ENCODE measurements around the gene PHOX2A.
"Not testable (repeated sequence)": the region's sequence is repeated elsewhere in the genome, so short reads cannot be mapped to it uniquely, and the experiment has no call there.

Gene PHOX2A

DNA sequence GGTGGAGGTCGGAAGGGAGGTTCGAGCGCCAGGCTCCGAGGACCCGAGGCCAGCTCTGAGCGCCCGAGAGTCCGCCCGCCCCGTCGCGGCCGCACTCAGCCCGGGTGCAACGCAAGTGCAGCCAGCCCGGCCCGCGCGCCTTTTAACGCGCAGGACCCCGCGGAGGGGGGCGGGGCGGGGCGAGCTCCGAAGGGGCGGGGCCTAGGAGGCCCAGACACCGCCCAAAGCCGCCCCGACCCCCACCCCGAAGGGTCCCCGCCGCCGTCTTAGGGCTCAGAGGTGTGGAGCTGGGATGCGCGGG is at the start of gene PHOX2A:
PHOX2A (minus strand) TSS at position 117 of the 301 bp plus-strand sequence. CDS start 172 bp downstream, outside the sequence.
- no peak within 1 kb of the TSS for H3K9ac ChIP-seq (ENCODE audit: low read depth, low read length)
- peaks cover 6% of the 10 kb centered on the region for H3K4me1 ChIP-seq (ENCODE audit: control insufficient read depth, insufficient read depth, low read length)
- H3K27me3 ChIP-seq (ENCODE audit: control insufficient read depth, insufficient read depth, low read length), result peaks cover 92% of the 10 kb centered on the region
- H3K4me3 ChIP-seq (ENCODE audit: low read depth, low read length), result peak within 1 kb of the TSS; percentile 56
- no peaks in the 10 kb centered on the region for H3K36me3 ChIP-seq (ENCODE audit: control insufficient read depth, insufficient read depth, low read length)
- no peaks in the 10 kb centered on the region for H3K9me3 ChIP-seq (ENCODE audit: control insufficient read depth, insufficient read depth, low read length)

GRCh38 chr11:72293391-72293790 is 49.4 kb upstream of the PHOX2A start:
- Histone ChIP-seq H3K4me1 (ENCODE audit: control insufficient read depth, insufficient read depth, low read length) (no peaks in the 10 kb centered on the region), H3K36me3 (ENCODE audit: control insufficient read depth, insufficient read depth, low read length) (peaks cover 15% of the 10 kb centered on the region), H3K27me3 (ENCODE audit: control insufficient read depth, insufficient read depth, low read length) (no peaks in the 10 kb centered on the region), H3K9ac (ENCODE audit: low read depth, low read length) (no peak overlapping the region), H3K9me3 (ENCODE audit: control insufficient read depth, insufficient read depth, low read length) (no peaks in the 10 kb centered on the region), H3K4me3 (ENCODE audit: low read depth, low read length) (no peak overlapping the region)

GRCh38 chr11:72292106-72292785 is 48.3 kb upstream of the PHOX2A start:
- Histone ChIP-seq H3K4me3 (ENCODE audit: low read depth, low read length) (no peak overlapping the region), H3K4me1 (ENCODE audit: control insufficient read depth, insufficient read depth, low read length) (no peaks in the 10 kb centered on the region), H3K27me3 (ENCODE audit: control insufficient read depth, insufficient read depth, low read length) (no peaks in the 10 kb centered on the region), H3K36me3 (ENCODE audit: control insufficient read depth, insufficient read depth, low read length) (peaks cover 15% of the 10 kb centered on the region), H3K9ac (ENCODE audit: low read depth, low read length) (no peak overlapping the region), H3K9me3 (ENCODE audit: control insufficient read depth, insufficient read depth, low read length) (no peaks in the 10 kb centered on the region)

DNA sequence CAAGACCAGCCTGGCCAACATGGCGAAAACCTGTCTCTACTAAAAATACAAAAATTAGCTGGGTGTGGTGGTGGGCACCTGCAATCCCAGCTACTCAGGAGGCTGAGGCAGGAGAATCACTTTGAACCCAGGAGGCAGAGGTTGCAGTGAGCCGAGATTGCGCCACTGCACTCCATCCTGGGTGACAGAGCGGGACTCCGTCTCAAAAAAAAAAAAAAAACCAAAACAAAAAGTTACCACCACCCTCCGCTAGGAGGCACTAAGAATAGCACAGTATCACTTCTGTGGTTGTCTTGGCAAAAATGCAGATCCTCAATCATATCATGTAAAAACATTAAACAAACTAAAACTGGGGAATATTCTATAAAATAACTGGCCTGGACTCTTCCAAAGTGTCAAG is 46.8 kb upstream of the PHOX2A start:
- not testable (repeated sequence) for H3K9me3 ChIP-seq (ENCODE audit: control insufficient read depth, insufficient read depth, low read length); H3K4me3 ChIP-seq (ENCODE audit: low read depth, low read length); H3K27me3 ChIP-seq (ENCODE audit: control insufficient read depth, insufficient read depth, low read length); H3K4me1 ChIP-seq (ENCODE audit: control insufficient read depth, insufficient read depth, low read length); H3K9ac ChIP-seq (ENCODE audit: low read depth, low read length)
- peaks cover 15% of the 10 kb centered on the region for H3K36me3 ChIP-seq (ENCODE audit: control insufficient read depth, insufficient read depth, low read length)

GRCh38 chr11:72287293-72287692 is 43.3 kb upstream of the PHOX2A start:
- H3K4me3 ChIP-seq (ENCODE audit: low read depth, low read length), result no peak overlapping the region
- peaks cover 3% of the 10 kb centered on the region for H3K27me3 ChIP-seq (ENCODE audit: control insufficient read depth, insufficient read depth, low read length)

DNA sequence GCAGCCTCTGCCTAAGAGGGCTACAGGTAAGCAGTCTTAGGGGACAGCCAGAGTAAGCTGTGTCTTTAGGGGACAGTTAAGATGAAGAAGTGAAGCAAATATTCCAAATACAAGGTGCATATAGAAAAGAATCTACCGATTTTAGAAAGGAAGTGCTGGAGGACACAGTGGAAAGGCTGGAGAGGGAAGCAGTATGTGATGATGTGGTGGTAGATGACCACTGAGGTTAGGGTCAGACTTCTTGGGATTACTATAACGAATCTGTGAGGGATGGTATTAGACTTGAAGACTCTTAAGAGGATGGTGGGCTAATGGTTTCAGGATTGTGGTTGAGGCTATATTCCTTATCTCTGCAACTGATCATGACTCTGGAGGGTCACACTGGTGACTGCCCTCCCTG is 40.0 kb upstream of the PHOX2A start:
- Histone ChIP-seq H3K4me1 (ENCODE audit: control insufficient read depth, insufficient read depth, low read length) (no peaks in the 10 kb centered on the region), H3K27me3 (ENCODE audit: control insufficient read depth, insufficient read depth, low read length) (peaks cover 3% of the 10 kb centered on the region), H3K9me3 (ENCODE audit: control insufficient read depth, insufficient read depth, low read length) (no peaks in the 10 kb centered on the region), H3K4me3 (ENCODE audit: low read depth, low read length) (no peak overlapping the region), H3K9ac (ENCODE audit: low read depth, low read length) (no peak overlapping the region), H3K36me3 (ENCODE audit: control insufficient read depth, insufficient read depth, low read length) (no peaks in the 10 kb centered on the region)

More at GRCh38 chr11:72287293-72287692, 43.3 kb upstream of the PHOX2A start:
- Histone ChIP-seq H3K36me3 (ENCODE audit: control insufficient read depth, insufficient read depth, low read length) (no peaks in the 10 kb centered on the region), H3K4me1 (ENCODE audit: control insufficient read depth, insufficient read depth, low read length) (no peaks in the 10 kb centered on the region), H3K9ac (ENCODE audit: low read depth, low read length) (no peak overlapping the region), H3K9me3 (ENCODE audit: control insufficient read depth, insufficient read depth, low read length) (no peaks in the 10 kb centered on the region)

DNA sequence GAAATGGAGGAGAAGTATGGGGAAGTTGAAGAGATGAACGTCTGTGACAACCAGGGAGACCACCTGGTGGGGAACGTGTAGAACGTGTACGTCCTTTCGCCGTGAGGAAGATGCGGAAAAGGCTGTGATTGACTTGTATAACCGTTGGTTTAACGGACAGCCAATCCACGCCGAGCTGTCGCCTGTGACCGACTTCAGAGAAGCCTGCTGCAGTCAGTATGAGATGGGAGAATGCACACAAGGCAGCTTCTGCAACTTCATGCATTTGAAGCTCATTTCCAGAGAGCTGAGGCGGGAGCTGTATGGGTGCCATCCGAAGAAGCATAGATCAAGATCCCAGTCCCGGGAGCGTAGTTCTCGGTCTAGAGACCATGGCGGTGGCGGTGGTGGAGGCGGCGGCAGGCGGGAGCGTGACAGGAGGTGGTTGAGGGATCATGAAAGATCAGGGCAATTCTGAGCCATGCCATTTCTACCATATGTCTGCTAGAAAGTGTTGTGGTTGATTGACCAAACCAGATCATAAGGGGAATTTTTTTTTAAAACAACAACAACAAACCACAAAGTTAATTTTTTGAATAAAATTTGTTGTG is 36.8 kb upstream of the PHOX2A start:
- H3K9me3 ChIP-seq (ENCODE audit: control insufficient read depth, insufficient read depth, low read length), result no peaks in the 10 kb centered on the region
- H3K4me3 ChIP-seq (ENCODE audit: low read depth, low read length), result no peak overlapping the region
- H3K36me3 ChIP-seq (ENCODE audit: control insufficient read depth, insufficient read depth, low read length), result no peaks in the 10 kb centered on the region
- H3K9ac ChIP-seq (ENCODE audit: low read depth, low read length), result no peak overlapping the region
- peaks cover 3% of the 10 kb centered on the region for H3K27me3 ChIP-seq (ENCODE audit: control insufficient read depth, insufficient read depth, low read length)
- no peaks in the 10 kb centered on the region for H3K4me1 ChIP-seq (ENCODE audit: control insufficient read depth, insufficient read depth, low read length)

DNA sequence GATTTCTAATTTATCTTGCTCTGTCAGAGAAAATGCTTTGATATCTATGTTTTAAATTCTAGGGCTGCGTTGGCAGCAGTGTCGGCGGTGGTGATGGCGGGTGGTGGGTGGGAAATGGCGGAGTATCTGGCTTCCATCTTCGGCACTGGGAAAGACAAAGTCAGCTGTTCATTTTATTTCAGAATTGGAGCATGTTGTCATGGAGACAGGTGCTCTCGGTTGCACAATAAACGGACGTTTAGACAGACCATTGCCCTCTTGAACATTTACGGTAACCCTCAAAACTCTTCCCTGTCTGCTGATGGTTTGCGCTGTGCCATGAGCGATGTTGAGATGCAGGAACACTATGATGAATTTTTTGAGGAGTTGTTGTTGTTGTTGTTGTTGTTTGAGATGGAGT is 36.1 kb upstream of the PHOX2A start:
- Histone ChIP-seq H3K9me3 (ENCODE audit: control insufficient read depth, insufficient read depth, low read length) (no peaks in the 10 kb centered on the region), H3K27me3 (ENCODE audit: control insufficient read depth, insufficient read depth, low read length) (peaks cover 3% of the 10 kb centered on the region), H3K4me1 (ENCODE audit: control insufficient read depth, insufficient read depth, low read length) (no peaks in the 10 kb centered on the region), H3K4me3 (ENCODE audit: low read depth, low read length) (no peak overlapping the region), H3K9ac (ENCODE audit: low read depth, low read length) (no peak overlapping the region), H3K36me3 (ENCODE audit: control insufficient read depth, insufficient read depth, low read length) (no peaks in the 10 kb centered on the region)

DNA sequence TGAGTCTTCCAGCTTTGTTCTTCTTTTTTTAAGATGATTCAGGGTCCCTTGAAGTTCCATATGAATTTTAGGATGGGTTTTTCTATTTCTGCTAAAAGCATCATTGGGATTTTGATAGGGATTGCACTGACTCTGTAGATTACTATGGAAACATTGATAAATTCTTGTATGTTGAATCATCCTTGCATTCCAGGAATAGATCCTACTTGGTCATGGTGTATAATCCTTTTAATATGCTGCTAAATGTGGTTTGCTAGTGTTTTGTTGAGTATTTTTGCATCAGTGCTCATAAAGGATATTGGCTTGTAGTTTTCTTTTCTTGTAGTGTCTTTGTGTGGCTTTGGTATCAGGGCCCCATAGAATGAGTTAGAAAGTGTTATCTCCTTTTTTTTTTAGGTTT is 34.9 kb upstream of the PHOX2A start:
- H3K4me1 ChIP-seq (ENCODE audit: control insufficient read depth, insufficient read depth, low read length), result no peaks in the 10 kb centered on the region
- H3K9ac ChIP-seq (ENCODE audit: low read depth, low read length), result no peak overlapping the region
- H3K27me3 ChIP-seq (ENCODE audit: control insufficient read depth, insufficient read depth, low read length), result peaks cover 3% of the 10 kb centered on the region
- H3K36me3 ChIP-seq (ENCODE audit: control insufficient read depth, insufficient read depth, low read length), result no peaks in the 10 kb centered on the region
- H3K4me3 ChIP-seq (ENCODE audit: low read depth, low read length), result no peak overlapping the region
- no peaks in the 10 kb centered on the region for H3K9me3 ChIP-seq (ENCODE audit: control insufficient read depth, insufficient read depth, low read length)

- H3K27me3 ChIP-seq (ENCODE audit: control insufficient read depth, insufficient read depth, low read length), result no peaks in the 10 kb centered on the region
- no peak overlapping the region for H3K4me3 ChIP-seq (ENCODE audit: low read depth, low read length)
- no peaks in the 10 kb centered on the region for H3K4me1 ChIP-seq (ENCODE audit: control insufficient read depth, insufficient read depth, low read length)
- H3K36me3 ChIP-seq (ENCODE audit: control insufficient read depth, insufficient read depth, low read length), result no peaks in the 10 kb centered on the region
- H3K9me3 ChIP-seq (ENCODE audit: control insufficient read depth, insufficient read depth, low read length), result no peaks in the 10 kb centered on the region
- H3K9ac ChIP-seq (ENCODE audit: low read depth, low read length), result no peak overlapping the region
Observed at GRCh38 chr11:72274435-72274834, 30.5 kb upstream of the PHOX2A start.

- H3K4me1 ChIP-seq (ENCODE audit: control insufficient read depth, insufficient read depth, low read length), result no peaks in the 10 kb centered on the region
- no peak overlapping the region for H3K4me3 ChIP-seq (ENCODE audit: low read depth, low read length)
- no peak overlapping the region for H3K9ac ChIP-seq (ENCODE audit: low read depth, low read length)
- no peaks in the 10 kb centered on the region for H3K27me3 ChIP-seq (ENCODE audit: control insufficient read depth, insufficient read depth, low read length)
- H3K9me3 ChIP-seq (ENCODE audit: control insufficient read depth, insufficient read depth, low read length), result no peaks in the 10 kb centered on the region
- H3K36me3 ChIP-seq (ENCODE audit: control insufficient read depth, insufficient read depth, low read length), result no peaks in the 10 kb centered on the region
Observed at GRCh38 chr11:72271980-72272379, 28.0 kb upstream of the PHOX2A start.

- H3K9me3 ChIP-seq (ENCODE audit: control insufficient read depth, insufficient read depth, low read length), result no peaks in the 10 kb centered on the region
- H3K4me1 ChIP-seq (ENCODE audit: control insufficient read depth, insufficient read depth, low read length), result no peaks in the 10 kb centered on the region
- H3K4me3 ChIP-seq (ENCODE audit: low read depth, low read length), result no peak overlapping the region
- H3K36me3 ChIP-seq (ENCODE audit: control insufficient read depth, insufficient read depth, low read length), result no peaks in the 10 kb centered on the region
- no peaks in the 10 kb centered on the region for H3K27me3 ChIP-seq (ENCODE audit: control insufficient read depth, insufficient read depth, low read length)
- no peak overlapping the region for H3K9ac ChIP-seq (ENCODE audit: low read depth, low read length)
Observed at GRCh38 chr11:72267956-72268617, 24.1 kb upstream of the PHOX2A start.
